ENCODE results near the gene JUP.
A peak's percentile ranks its signal among the peaks of the same experiment; 100 is the strongest.

Gene JUP

DNA sequence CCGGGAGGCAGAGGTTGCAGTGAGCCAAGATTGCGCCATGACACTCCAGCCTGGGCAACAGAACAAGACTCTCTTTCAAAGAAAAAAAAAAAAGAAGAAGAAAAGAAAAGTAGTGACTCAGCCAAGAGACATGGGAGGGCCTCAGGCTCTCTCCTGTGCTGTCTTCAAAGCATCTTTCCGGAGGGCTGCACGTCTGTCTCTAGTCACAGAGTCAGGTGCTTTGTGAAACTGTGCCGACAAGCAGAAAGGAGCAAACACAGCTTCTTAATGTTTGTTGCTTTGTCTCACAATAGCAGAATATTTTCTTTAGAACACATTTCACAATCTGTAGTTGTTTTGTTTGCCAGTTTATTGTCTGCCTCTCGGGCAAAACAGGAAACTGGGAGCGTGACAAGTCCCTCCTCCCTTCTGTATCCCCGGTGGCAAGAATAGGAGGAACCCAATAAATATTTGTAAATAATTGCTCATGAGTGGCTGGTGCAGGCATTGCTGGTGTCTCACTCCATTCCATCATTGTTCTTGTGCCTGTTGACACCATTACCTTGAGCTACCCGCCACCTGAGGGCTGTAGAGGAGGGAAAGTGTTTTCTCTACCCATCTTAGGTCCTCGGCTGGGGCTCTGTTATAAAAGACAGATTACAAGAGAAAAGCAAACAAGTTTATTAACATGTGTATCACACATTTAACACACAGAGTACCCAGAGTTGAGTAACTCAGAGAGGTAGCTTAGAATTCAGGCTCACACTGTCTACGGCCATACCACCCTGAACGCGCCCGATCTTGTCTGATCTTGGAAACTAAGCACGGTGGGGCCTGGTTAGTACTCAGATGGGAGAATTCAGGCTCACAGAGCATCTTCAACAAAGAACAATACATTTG, 68.9 kb downstream of the JUP start:
- DNase-seq: no peak

GRCh38 chr17:41711669-41712400, 74.7 kb downstream of the JUP start, which contains the start of gene GAST:
Gene GAST (plus strand): TSS chr17:41712331. CDS start chr17:41715437, 3,106 bp downstream.
- no peak for DNase-seq

- peak; percentile 8 for DNase-seq
Observed at GRCh38 chr17:41710472-41711090, 75.9 kb downstream of the JUP start.

- no peak for DNase-seq
Observed at GRCh38 chr17:41707803-41708669, 78.5 kb downstream of the JUP start.

GRCh38 chr17:41705271-41705991, 81.1 kb downstream of the JUP start:
- no peak for DNase-seq

Data from stimulated activated naive CD4-positive, alpha-beta T cell treated with Interleukin-2 at 50 U/mL for 16 hours (primary cell).